Sigmoid colon (tissue), 4 donors: ENCODE measurements around the gene BRD4.

Experiments
- POLR2AphosphoS5 ChIP-seq, 4 donors: sonication (generic); formaldehyde crosslinking; IDR thresholded peaks; one replicate each; pipeline ENCODE4 v1.6.1; 2017; ENCODE audit warnings: antibody characterized with exemption in 4 of 4
- TF ChIP-seq, protein P1 (sequence below), 4 experiments: fragments of 450-650 bp in 3 of 4; fragments of 200-600 bp in 1 of 4; IDR thresholded peaks; one replicate each; pipeline ENCODE4 v1.5.1; 2016 to 2019; ENCODE audit warnings: antibody characterized with exemption in 4 of 4, mild to moderate bottlenecking in 3 of 4, moderate library complexity in 2 of 4

- TF ChIP-seq, protein P1, sequence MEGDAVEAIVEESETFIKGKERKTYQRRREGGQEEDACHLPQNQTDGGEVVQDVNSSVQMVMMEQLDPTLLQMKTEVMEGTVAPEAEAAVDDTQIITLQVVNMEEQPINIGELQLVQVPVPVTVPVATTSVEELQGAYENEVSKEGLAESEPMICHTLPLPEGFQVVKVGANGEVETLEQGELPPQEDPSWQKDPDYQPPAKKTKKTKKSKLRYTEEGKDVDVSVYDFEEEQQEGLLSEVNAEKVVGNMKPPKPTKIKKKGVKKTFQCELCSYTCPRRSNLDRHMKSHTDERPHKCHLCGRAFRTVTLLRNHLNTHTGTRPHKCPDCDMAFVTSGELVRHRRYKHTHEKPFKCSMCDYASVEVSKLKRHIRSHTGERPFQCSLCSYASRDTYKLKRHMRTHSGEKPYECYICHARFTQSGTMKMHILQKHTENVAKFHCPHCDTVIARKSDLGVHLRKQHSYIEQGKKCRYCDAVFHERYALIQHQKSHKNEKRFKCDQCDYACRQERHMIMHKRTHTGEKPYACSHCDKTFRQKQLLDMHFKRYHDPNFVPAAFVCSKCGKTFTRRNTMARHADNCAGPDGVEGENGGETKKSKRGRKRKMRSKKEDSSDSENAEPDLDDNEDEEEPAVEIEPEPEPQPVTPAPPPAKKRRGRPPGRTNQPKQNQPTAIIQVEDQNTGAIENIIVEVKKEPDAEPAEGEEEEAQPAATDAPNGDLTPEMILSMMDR (IDR thresholded peaks at IDR 0.05) = no peak
- TF ChIP-seq POLR2AphosphoS5 (IDR thresholded peaks at IDR 0.05) = peak in 1 of 4 donors; percentile 12
These were observed 46.3 kb upstream of the BRD4 start for GRCh38 chr19:15378534-15379082.
